Large intestine (tissue), 3 donors: ENCODE data around the gene GSTA3. TPM values are rescaled to one million over a fixed set of nuclear protein-coding genes. Genes with fewer than 3 reads are reported as not detected.
"Not testable (repeated sequence)": the region's sequence is repeated elsewhere in the genome, so short reads cannot be mapped to it uniquely, and the experiment has no call there.

Experiments
- DNase-seq, 2 donors: peaks; one replicate each; pipeline versions ENCODE4 v3.0.0 to v3.0.0-alpha.2; 2013
- H3K27ac ChIP-seq: one replicate; pipeline ENCODE4 v1.5.1; 2013; ENCODE audit warnings: low read length
- H3K27me3 ChIP-seq: 2 replicates; pipeline ENCODE4 v1.6.1; 2013; ENCODE audit warnings: low read length; ENCODE audit not compliant: control insufficient read depth, insufficient read depth
- H3K36me3 ChIP-seq: 2 replicates; pipeline ENCODE4 v1.6.1; 2013; ENCODE audit warnings: low read length; ENCODE audit not compliant: control insufficient read depth, insufficient read depth
- H3K4me1 ChIP-seq: one replicate; pipeline ENCODE4 v1.6.1; 2013; ENCODE audit warnings: low read length; ENCODE audit not compliant: control insufficient read depth, insufficient read depth
- H3K4me3 ChIP-seq: one replicate; pipeline ENCODE4 v1.5.1; 2013; ENCODE audit warnings: low read length
- H3K9me3 ChIP-seq: one replicate; pipeline ENCODE4 v1.6.1; 2013; ENCODE audit warnings: mild to moderate bottlenecking, low read depth, low read length, moderate library complexity; ENCODE audit not compliant: control insufficient read depth
- WGBS: methylation state at CpG from one replicate; pipeline ENCODE4 v1.1.5; 2013; ENCODE audit warnings: low lambda C conversion rate; ENCODE audit not compliant: insufficient coverage; 5-methylcytosine and 5-hydroxymethylcytosine counted together
- polyA plus RNA-seq: library from polyadenylated mRNA; unstranded; fragments of 120-200 nt; gene quantifications from one replicate; pipeline ENCODE4 v1.2.1, GENCODE V29; 2013

The GSTA3 gene
- polyA plus RNA-seq, 1 donor: 0.12 TPM

GRCh38 chr6:52887910-52888524 lies 21.5 kb downstream of the GSTA3 start:
- Histone ChIP-seq H3K4me1 (no peaks in the 10 kb centered on the region), H3K9me3 (no peaks in the 10 kb centered on the region), H3K36me3 (no peaks in the 10 kb centered on the region), H3K4me3 (no peak overlapping the region), H3K27me3 (no peaks in the 10 kb centered on the region), H3K27ac (no peak overlapping the region)
- WGBS: no CpG with 5 or more reads among the region's 3 CpGs
- peak in 1 of 2 donors; percentile 43 for DNase-seq

DNA sequence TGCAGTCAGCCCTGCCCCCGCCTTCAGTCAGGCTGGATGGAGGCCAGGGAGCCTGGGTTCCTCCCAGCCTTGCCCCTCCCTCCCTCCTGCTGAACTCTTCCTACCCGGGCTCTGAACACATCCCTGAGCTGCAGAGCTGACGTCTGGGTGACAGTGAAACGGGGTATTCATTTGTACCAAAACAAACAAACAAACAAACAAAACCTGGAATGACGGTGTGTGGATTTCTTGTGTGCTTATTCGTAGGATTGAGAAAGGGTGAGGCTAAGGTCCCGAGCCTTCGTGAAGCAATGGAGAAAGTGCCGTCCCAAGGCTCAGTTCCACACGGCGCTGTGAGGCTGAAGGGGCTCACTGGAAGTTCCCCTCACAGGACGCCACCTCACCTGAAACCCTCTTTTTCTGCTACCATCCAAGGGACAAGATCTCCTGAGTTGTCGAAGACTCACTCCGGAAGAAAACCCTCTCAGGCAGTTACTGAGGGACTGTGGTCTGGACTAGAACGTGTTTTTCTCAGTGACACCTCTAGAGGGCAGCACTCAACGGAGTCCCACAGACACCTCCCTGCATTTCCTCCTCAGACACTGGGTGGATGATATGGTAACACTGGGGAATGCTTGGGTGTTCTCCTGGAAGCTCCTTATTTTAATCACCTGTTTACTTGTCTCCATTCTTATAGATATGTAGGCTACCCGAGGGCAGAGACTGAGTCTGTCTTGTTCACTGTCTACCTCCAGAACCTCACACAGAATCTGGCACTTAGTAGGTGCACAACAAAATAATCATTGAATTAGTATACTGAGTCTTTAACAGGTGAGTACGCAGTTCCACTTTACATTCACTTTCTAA lies 27.3 kb downstream of the GSTA3 start:
- Histone ChIP-seq H3K27ac (peak overlapping the region; percentile 27), H3K9me3 (no peaks in the 10 kb centered on the region), H3K4me1 (no peaks in the 10 kb centered on the region), H3K36me3 (no peaks in the 10 kb centered on the region), H3K4me3 (peak overlapping the region; percentile 54), H3K27me3 (no peaks in the 10 kb centered on the region)
- peak; percentile 61 to 78 for DNase-seq
- WGBS: 14% methylated on average over 1 of the region's 18 CpGs

GRCh38 chr6:52881662-52881995 lies 27.9 kb downstream of the GSTA3 start:
- no peaks in the 10 kb centered on the region for H3K9me3 ChIP-seq
- no peak for DNase-seq
- no peak overlapping the region for H3K27ac ChIP-seq
- H3K36me3 ChIP-seq: no peaks in the 10 kb centered on the region
- WGBS: no CpG with 5 or more reads among the region's 4 CpGs
- H3K4me1 ChIP-seq: no peaks in the 10 kb centered on the region
- H3K4me3 ChIP-seq: no peak overlapping the region
- H3K27me3 ChIP-seq: no peaks in the 10 kb centered on the region

DNA sequence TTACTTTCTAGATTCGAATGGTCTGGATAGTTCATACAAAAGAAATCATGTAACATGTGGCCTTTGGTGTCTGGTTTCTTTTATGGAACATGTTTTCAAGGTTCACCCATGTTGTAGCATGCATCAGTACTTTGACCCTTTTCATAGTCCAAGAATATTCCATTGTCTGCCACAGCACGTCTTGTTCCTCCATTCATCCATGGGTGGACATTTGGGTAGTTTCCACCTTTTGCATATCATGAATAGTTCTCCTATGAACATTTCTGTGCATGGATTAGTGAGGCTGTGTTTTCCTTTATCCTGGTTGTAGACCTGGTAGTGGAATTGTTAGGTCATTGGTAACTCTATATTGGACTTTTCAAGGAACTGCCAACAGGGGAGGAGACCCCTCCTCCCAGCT lies 31.7 kb downstream of the GSTA3 start:
- 80% methylated on average over 1 of the region's 2 CpGs for WGBS
- peak in 1 of 2 donors; percentile 29 for DNase-seq

DNA sequence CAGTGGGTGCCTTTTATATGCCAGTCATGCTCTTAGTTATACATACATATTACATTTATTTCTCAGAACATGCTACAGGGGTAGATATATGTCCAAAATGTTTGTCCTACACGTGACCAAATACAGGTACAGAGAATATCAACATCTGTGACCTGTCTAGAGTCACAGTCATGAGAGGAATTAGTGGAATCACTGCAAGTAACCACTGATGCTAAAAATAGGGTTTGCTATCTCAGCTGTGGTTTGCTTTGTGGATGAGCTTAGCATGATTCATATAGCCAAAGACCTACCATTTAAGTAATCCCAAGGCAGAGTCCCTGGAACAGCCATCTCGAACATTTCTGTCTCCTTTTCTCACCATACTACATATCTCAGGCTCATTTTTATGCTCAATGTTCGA lies 32.3 kb downstream of the GSTA3 start:
- no peak for DNase-seq
- H3K4me1 ChIP-seq: no peaks in the 10 kb centered on the region
- no peaks in the 10 kb centered on the region for H3K27me3 ChIP-seq
- no peak overlapping the region for H3K27ac ChIP-seq
- no peak overlapping the region for H3K4me3 ChIP-seq
- WGBS: no CpG with 5 or more reads among the region's 3 CpGs
- no peaks in the 10 kb centered on the region for H3K36me3 ChIP-seq
- H3K9me3 ChIP-seq: no peaks in the 10 kb centered on the region

More for the DNA sequence above, 31.7 kb downstream of the GSTA3 start:
- Histone ChIP-seq H3K36me3 (no peaks in the 10 kb centered on the region), H3K27me3 (no peaks in the 10 kb centered on the region), H3K4me3 (no peak overlapping the region), H3K27ac (no peak overlapping the region), H3K9me3 (no peaks in the 10 kb centered on the region), H3K4me1 (no peaks in the 10 kb centered on the region)

GRCh38 chr6:52876056-52876787 lies 33.3 kb downstream of the GSTA3 start:
- no peaks in the 10 kb centered on the region for H3K27me3 ChIP-seq
- DNase-seq: peak in 1 of 2 donors; percentile 45
- WGBS: 100% methylated on average over 1 of the region's 7 CpGs
- no peaks in the 10 kb centered on the region for H3K9me3 ChIP-seq
- H3K4me3 ChIP-seq: no peak overlapping the region
- no peaks in the 10 kb centered on the region for H3K4me1 ChIP-seq
- no peak overlapping the region for H3K27ac ChIP-seq
- H3K36me3 ChIP-seq: no peaks in the 10 kb centered on the region

DNA sequence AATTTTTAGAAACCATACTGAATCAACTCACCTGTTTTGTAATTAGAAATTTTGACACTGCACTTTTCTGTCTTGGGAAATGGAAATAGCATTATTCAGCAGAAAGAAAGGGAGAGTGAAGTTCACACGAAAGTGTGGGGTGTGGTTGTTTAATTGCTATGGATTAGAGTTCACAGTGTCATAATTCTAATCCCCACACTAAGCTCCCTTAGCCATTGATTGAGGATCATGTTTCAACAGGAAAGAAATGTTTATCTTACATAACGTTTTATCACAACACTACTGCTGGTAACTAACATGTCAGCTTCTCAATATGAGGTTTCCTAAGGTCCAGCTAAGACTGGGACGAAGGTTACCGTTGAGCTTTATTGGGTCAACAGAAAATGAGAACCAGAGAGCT lies 37.5 kb downstream of the GSTA3 start:
- H3K27me3 ChIP-seq: no peaks in the 10 kb centered on the region
- H3K27ac ChIP-seq: no peak overlapping the region
- no peaks in the 10 kb centered on the region for H3K9me3 ChIP-seq
- peak; percentile 17 to 68 for DNase-seq
- H3K4me1 ChIP-seq: no peaks in the 10 kb centered on the region
- WGBS: 38% methylated on average over 3 of the region's 4 CpGs
- no peaks in the 10 kb centered on the region for H3K36me3 ChIP-seq
- no peak overlapping the region for H3K4me3 ChIP-seq

- no peaks in the 10 kb centered on the region for H3K36me3 ChIP-seq
- no peak for DNase-seq
- no peak overlapping the region for H3K27ac ChIP-seq
- no peaks in the 10 kb centered on the region for H3K9me3 ChIP-seq
- H3K27me3 ChIP-seq: no peaks in the 10 kb centered on the region
- no peak overlapping the region for H3K4me3 ChIP-seq
- WGBS: 82% methylated on average over 3 of the region's 3 CpGs
- no peaks in the 10 kb centered on the region for H3K4me1 ChIP-seq
These were observed 37.9 kb downstream of the GSTA3 start for GRCh38 chr6:52871621-52872020.

GRCh38 chr6:52870335-52871091 lies 39.0 kb downstream of the GSTA3 start:
- not testable (repeated sequence) for H3K4me3 ChIP-seq, H3K9me3 ChIP-seq, H3K27me3 ChIP-seq, H3K36me3 ChIP-seq, DNase-seq, H3K27ac ChIP-seq, H3K4me1 ChIP-seq
- WGBS: no CpG with 5 or more reads among the region's 3 CpGs

GRCh38 chr6:52868899-52869298 lies 40.6 kb downstream of the GSTA3 start:
- not testable (repeated sequence) for H3K27me3 ChIP-seq, H3K9me3 ChIP-seq, H3K27ac ChIP-seq, H3K4me1 ChIP-seq, H3K4me3 ChIP-seq, DNase-seq, H3K36me3 ChIP-seq
- no CpG with 5 or more reads among the region's 5 CpGs for WGBS
